ENCODE data around the gene UBC. TPM values are rescaled to one million over a fixed set of nuclear protein-coding genes. Genes with fewer than 3 reads are reported as not detected.

The UBC gene
- total RNA-seq, 1 experiment from 2014 or later = 523 TPM

DNA sequence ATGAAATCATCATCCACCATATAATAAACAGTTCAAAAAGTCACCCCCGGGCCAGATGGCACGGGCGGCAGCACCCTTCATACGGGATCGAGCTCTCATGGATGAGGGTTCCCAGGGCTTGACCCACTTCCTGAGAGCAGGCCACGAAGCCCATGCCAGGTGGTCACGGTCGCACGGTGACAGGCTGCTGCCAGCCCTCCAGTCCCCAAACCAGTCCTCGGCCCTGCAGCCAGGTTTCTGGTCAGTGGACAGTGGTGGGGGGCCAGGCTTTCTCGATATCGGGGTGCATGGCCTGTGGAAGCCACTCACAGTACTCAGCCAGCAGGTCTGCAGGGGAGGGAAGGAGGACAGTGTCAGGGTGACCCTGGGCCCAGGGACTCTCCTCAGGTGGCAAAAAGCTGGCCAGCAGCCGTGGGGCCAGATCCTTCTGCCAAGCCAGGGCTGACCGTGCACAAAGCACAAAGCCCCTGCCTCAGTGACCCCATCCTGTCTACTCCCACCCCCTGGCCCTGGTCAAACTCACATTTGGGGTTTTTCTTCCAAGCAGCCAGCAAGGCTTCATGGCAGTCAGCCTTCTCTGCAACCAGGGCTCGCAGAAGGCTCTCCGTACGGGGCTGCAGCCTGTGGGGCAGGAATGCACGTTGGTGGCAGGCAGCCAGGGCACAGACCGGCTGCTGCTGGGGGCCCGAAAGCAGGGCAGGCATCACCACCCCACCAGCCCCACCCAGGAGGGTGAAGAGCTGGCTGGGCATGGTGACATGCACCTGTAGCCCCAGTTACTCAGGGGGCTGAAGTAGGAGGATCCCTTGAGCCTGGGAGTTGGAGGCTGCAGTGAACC, 33.3 kb upstream of the UBC start:
- Histone ChIP-seq H3K14ac (ENCODE audit: insufficient read depth, low read length) (no peak overlapping the region), H2BK15ac (ENCODE audit: low read depth, low read length) (no peak overlapping the region), H3K23ac (ENCODE audit: insufficient read length, low read depth, low read length) (no peak overlapping the region), H3T11ph (ENCODE audit: low read length) (no peak overlapping the region), H3K4ac (ENCODE audit: low read depth, low read length) (no peak overlapping the region), H4K20me1 (ENCODE audit: control insufficient read depth, insufficient read depth, insufficient read length) (no peaks in the 10 kb centered on the region), H2AFZ (ENCODE audit: low read length) (no peak overlapping the region), H3K18ac (ENCODE audit: insufficient read length, low read depth, low read length) (no peak overlapping the region), H3K4me2 (ENCODE audit: insufficient read depth, insufficient read length, low read length) (no peak overlapping the region), H3K4me1 (ENCODE audit: insufficient read depth, low read length) (no peaks in the 10 kb centered on the region), H3K79me2 (ENCODE audit: insufficient read depth, low read length) (no peaks in the 10 kb centered on the region), H4K8ac (replicated peaks; ENCODE audit: insufficient read length, low read depth, low read length) (no peak overlapping the region), H4K91ac (ENCODE audit: insufficient read length, low read depth, low read length) (no peak overlapping the region), H4K5ac (ENCODE audit: insufficient read length, low read depth, low read length) (no peak overlapping the region), H2AK5ac (ENCODE audit: insufficient read length, low read length) (no peak overlapping the region), H3K9ac (ENCODE audit: extremely low read depth, insufficient read length, low read length) (no peak overlapping the region), H2BK12ac (ENCODE audit: insufficient read length, low read depth, low read length) (no peak overlapping the region), H2BK120ac (ENCODE audit: low read depth, low read length, poor library complexity, severe bottlenecking) (no peak overlapping the region), H3K23me2 (ENCODE audit: insufficient read length, low read depth, low read length, poor library complexity, severe bottlenecking) (no peaks in the 10 kb centered on the region), H3K27me3 (ENCODE audit: insufficient read depth, low read length) (no peaks in the 10 kb centered on the region), H3K27ac (ENCODE audit: insufficient read length, low read depth, low read length) (no peak overlapping the region), H3K79me1 (ENCODE audit: insufficient read depth, low read depth, low read length, poor library complexity, severe bottlenecking) (no peaks in the 10 kb centered on the region), H2BK5ac (ENCODE audit: insufficient read length, low read length) (no peak overlapping the region), H3K56ac (ENCODE audit: insufficient read length, low read depth, low read length) (no peak overlapping the region), H3K9me3 (ENCODE audit: control insufficient read depth, low read depth, low read length) (no peaks in the 10 kb centered on the region), H2BK20ac (ENCODE audit: low read depth, low read length, poor library complexity, severe bottlenecking) (no peak overlapping the region)
- Mint-ChIP-seq H3K36me3 (ENCODE audit: insufficient read depth in 1 of 3, low read depth in 3 of 3) (peaks cover 17 to 70% (median 51%) of the 10 kb centered on the region in 3 experiments; a peak in 6 of 7 replicates), H3K9me3 (no peaks in the 10 kb centered on the region), H3K27ac (no peak overlapping the region), H3K27me3 (ENCODE audit: low read depth) (no peaks in the 10 kb centered on the region), H3K4me1 (no peaks in the 10 kb centered on the region), H3K4me3 (no peak overlapping the region)
- TF ChIP-seq, protein P1, sequence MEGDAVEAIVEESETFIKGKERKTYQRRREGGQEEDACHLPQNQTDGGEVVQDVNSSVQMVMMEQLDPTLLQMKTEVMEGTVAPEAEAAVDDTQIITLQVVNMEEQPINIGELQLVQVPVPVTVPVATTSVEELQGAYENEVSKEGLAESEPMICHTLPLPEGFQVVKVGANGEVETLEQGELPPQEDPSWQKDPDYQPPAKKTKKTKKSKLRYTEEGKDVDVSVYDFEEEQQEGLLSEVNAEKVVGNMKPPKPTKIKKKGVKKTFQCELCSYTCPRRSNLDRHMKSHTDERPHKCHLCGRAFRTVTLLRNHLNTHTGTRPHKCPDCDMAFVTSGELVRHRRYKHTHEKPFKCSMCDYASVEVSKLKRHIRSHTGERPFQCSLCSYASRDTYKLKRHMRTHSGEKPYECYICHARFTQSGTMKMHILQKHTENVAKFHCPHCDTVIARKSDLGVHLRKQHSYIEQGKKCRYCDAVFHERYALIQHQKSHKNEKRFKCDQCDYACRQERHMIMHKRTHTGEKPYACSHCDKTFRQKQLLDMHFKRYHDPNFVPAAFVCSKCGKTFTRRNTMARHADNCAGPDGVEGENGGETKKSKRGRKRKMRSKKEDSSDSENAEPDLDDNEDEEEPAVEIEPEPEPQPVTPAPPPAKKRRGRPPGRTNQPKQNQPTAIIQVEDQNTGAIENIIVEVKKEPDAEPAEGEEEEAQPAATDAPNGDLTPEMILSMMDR (conservative IDR thresholded peaks at IDR 0.05) = no peak
- no CpG with 5 or more reads among the region's 20 CpGs for WGBS (ENCODE audit: extremely low coverage, insufficient read length, low lambda C conversion rate)
- no peak for DNase-seq

All from H9 (cell line).